Nephron progenitor cell (in vitro differentiated cells): ENCODE data around the gene ELN.

Experiments used
- DNase-seq: peaks from one replicate; pipeline ENCODE4 v3.0.0; 2021
- H3K27ac Mint-ChIP-seq: 2 replicates; pipeline ENCODE4 v1.8.0; 2021; ENCODE audit warnings: mild to moderate bottlenecking, moderate library complexity, mixed read lengths
- H3K27me3 Mint-ChIP-seq: 2 replicates; pipeline ENCODE4 v1.8.0; 2021; ENCODE audit warnings: mild to moderate bottlenecking, low read depth, mixed read lengths; ENCODE audit not compliant: poor library complexity
- H3K36me3 Mint-ChIP-seq: 2 replicates; pipeline ENCODE4 v1.8.0; 2021; ENCODE audit warnings: low read depth, mixed read lengths
- H3K4me1 Mint-ChIP-seq: 2 replicates; pipeline ENCODE4 v1.8.0; 2021; ENCODE audit warnings: mixed read lengths
- H3K4me3 Mint-ChIP-seq: 2 replicates; pipeline ENCODE4 v1.8.0; 2021; ENCODE audit warnings: mild to moderate bottlenecking, moderate library complexity, mixed read lengths
- H3K9me3 Mint-ChIP-seq: 2 replicates; pipeline ENCODE4 v1.8.0; 2021; ENCODE audit warnings: mild to moderate bottlenecking, moderate library complexity, mixed read lengths
- TF ChIP-seq, protein P1 (sequence below): fragments of 200-600 bp; sonication (generic); IDR thresholded peaks from 2 replicates; pipeline ENCODE4 v1.5.0; 2021; ENCODE audit warnings: antibody characterized with exemption

The ELN gene

DNA sequence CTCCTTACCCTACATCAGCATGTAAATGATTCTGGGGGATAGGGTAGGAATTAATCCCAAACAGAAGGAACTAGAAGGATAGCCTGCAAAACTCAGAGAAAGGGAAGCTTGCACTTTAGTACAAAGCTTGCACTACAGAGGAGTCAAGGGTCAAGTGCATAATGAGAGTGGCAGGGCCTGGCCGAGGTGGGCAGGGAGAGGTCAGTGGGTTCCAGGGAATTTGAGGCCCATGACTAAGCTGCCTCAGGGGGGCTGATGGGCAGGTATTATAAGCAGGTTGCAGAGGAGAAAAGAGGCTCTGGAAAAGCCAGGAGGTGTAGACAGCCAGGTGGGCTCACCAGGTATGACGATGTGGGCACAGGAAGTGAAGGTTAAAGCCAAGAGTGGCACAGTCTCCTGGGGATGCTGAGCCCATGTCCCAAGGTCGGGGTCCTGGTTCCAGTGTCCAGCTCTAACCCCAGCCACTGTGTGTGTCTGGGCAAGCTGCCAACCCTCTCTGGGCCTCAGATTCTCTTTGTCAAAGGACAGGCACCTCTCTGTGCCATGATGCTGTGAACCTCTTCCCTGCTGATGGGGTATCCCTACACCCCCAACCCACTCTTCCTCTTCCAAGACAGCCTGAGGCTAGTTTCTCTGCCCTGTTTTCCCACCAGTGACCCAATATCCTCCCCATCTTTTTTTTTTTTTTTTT is 32.0 kb upstream of the ELN start:
- Mint-ChIP-seq H3K4me1 (peaks cover 13% of the 10 kb centered on the region), H3K27ac (peak overlapping the region; percentile 66), H3K36me3 (no peaks in the 10 kb centered on the region), H3K4me3 (no peak overlapping the region), H3K27me3 (peaks cover 25% of the 10 kb centered on the region), H3K9me3 (peaks cover 29% of the 10 kb centered on the region)
- TF ChIP-seq, protein P1, sequence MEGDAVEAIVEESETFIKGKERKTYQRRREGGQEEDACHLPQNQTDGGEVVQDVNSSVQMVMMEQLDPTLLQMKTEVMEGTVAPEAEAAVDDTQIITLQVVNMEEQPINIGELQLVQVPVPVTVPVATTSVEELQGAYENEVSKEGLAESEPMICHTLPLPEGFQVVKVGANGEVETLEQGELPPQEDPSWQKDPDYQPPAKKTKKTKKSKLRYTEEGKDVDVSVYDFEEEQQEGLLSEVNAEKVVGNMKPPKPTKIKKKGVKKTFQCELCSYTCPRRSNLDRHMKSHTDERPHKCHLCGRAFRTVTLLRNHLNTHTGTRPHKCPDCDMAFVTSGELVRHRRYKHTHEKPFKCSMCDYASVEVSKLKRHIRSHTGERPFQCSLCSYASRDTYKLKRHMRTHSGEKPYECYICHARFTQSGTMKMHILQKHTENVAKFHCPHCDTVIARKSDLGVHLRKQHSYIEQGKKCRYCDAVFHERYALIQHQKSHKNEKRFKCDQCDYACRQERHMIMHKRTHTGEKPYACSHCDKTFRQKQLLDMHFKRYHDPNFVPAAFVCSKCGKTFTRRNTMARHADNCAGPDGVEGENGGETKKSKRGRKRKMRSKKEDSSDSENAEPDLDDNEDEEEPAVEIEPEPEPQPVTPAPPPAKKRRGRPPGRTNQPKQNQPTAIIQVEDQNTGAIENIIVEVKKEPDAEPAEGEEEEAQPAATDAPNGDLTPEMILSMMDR, result no peak
- no peak for DNase-seq

DNA sequence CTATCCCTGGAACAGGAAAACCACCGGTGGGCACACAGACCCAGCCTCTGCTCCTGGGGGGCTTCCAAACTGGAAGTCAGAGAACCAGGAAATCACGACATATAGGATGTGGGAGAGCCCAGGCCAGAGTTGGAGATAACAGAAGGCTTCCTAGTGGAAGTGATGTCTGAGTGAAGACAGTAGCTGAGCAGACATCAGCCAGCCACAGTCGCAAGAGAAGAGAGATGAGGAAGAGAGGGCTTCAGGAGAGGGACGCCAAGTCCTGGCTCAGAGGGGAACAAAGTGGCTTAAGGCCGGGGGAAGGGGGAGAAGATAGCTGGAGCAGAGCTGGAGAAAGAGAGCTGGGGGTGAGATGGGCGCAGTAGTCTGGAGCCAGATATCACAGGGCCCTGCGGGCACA is 30.9 kb upstream of the ELN start:
- Mint-ChIP-seq H3K9me3 (peaks cover 29% of the 10 kb centered on the region), H3K4me1 (peaks cover 13% of the 10 kb centered on the region), H3K27ac (no peak overlapping the region), H3K27me3 (peaks cover 32% of the 10 kb centered on the region), H3K36me3 (no peaks in the 10 kb centered on the region), H3K4me3 (no peak overlapping the region)
- no peak for DNase-seq
- TF ChIP-seq, protein P1, result no peak

DNA sequence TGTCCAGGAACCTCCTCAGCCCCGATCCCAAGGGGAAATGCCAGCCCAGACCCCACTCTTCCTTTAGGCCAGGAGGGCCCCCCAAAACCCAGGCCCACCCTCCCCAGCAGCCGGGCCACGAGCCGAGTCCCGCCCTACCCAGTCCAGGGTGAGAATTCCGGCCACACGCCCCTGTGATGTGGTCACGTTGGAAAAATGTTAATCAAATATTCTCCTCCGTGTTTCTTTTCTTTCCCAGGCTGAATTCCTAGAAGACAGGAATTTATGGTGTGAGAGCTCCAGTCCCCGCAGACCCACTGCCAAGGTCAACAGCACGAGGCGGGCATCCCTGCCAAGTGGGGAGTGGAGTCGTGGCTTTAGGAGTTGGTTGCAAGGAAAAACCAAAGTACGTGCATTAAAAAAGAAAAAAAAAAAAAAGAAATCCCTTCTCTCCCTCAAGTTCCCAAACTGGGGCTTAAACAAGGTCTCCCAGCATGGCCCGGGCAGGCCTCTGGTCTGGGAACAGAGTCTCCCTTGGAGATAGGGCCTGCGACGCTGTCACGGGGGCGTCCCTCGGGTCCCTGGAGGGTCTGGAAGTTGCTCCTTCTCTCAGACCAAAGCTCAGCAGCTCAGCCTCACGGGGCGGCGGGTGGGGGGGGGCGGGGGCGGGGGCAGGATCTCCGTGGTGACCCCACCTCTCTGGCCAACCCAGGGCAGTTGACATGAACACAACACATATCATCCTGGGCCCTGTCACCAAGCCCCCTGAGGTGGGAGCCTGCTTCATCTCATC is 28.1 kb upstream of the ELN start:
- Mint-ChIP-seq H3K4me1 (peaks cover 13% of the 10 kb centered on the region), H3K9me3 (peaks cover 16% of the 10 kb centered on the region), H3K36me3 (no peaks in the 10 kb centered on the region), H3K27me3 (peaks cover 22% of the 10 kb centered on the region), H3K27ac (no peak overlapping the region), H3K4me3 (no peak overlapping the region)
- TF ChIP-seq, protein P1, result no peak
- no peak for DNase-seq

DNA sequence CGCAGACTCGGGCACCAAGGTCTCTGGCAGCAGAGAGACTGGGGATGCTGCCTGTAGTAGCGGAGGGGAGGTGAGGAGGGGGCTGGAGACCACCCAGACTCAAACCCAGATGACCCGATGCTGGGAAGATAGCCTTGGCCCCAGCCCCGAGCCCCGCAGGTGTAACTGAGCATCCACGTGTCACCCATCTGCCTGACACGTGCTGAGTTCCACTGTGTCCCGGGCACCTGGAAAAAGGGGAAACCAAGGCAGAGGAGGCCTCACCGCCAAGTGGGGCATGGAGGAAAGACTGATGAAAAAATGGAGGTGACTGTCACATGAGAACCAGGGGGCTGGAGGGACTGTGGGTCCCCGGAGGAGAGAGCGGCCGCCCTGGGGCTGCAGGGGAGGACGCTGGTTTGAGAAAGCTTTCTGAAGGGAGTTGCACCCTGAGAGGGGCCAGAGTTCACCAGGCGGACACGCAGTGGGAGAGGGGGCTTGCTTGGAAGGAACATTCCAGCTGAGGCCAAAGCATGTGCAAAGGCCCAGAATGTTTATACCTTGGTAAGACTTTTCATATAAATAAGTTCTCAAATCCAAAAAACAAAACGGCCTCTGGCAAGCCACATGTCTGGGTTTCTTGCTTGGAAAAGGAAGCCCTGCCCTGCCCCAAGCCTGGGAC is 27.4 kb upstream of the ELN start:
- H3K4me3 Mint-ChIP-seq, result no peak overlapping the region
- TF ChIP-seq, protein P1, result no peak
- peaks cover 8% of the 10 kb centered on the region for H3K9me3 Mint-ChIP-seq
- peaks cover 21% of the 10 kb centered on the region for H3K27me3 Mint-ChIP-seq
- no peak overlapping the region for H3K27ac Mint-ChIP-seq
- no peak for DNase-seq
- no peaks in the 10 kb centered on the region for H3K36me3 Mint-ChIP-seq
- H3K4me1 Mint-ChIP-seq, result peaks cover 13% of the 10 kb centered on the region

DNA sequence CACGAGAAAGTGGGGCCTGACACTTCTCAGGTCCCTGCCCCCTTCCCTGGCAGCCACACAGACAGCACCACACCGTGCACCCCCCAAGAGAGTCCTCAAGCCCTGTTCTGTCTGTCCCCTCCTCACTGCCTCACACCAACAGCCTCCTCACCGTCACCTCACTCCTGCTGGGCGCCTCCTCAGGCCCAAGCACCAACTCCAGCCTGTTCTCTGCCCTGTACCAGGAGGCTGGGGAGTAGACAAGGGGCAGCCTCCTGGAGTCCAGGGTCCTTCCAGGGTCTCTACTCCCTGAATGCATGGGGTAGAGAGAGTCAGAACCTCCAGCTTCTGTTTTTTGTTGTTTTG is 26.9 kb upstream of the ELN start:
- Mint-ChIP-seq H3K4me3 (no peak overlapping the region), H3K27me3 (peaks cover 23% of the 10 kb centered on the region), H3K36me3 (no peaks in the 10 kb centered on the region), H3K4me1 (peaks cover 13% of the 10 kb centered on the region), H3K9me3 (peaks cover 3% of the 10 kb centered on the region), H3K27ac (no peak overlapping the region)
- TF ChIP-seq, protein P1, result no peak
- no peak for DNase-seq
